ENCODE results near the gene CNTNAP4. TPM values are rescaled to one million over a fixed set of nuclear protein-coding genes. Genes with fewer than 3 reads are reported as not detected.

The CNTNAP4 gene
- total RNA-seq, 1 experiment from 2014 or later: not detected

GRCh38 chr16:76502555-76502954 is 225.4 kb downstream of the CNTNAP4 start:
- no peaks in the 10 kb centered on the region for H3K9me2 ChIP-seq (ENCODE audit: insufficient read depth)
- H3K79me2 ChIP-seq (ENCODE audit: insufficient read depth, low read length): no peaks in the 10 kb centered on the region
- RAD21 ChIA-PET (ENCODE audit: low non-redundant PET in 1 of 2, low total read pairs in 2 of 2, uncharacterized antibody in 2 of 2, unreplicated experiment in 2 of 2): no interaction called here
- no peak overlapping the region for H3K4me2 ChIP-seq (ENCODE audit: low read length)
- BruUV-seq (replicated peaks): no TSS peak
- DNase-seq (ENCODE audit: low read depth, low spot score) (no peak), ATAC-seq (no peak)
- no peaks in the 10 kb centered on the region for H3K36me3 ChIP-seq (ENCODE audit: control insufficient read depth in 1 of 2, insufficient read depth in 2 of 2, low read length in 2 of 2)
- no peak overlapping the region for H3K4me3 ChIP-seq (replicated peaks in 1 of 2; ENCODE audit: low read depth in 1 of 2, low read length in 2 of 2)
- TF ChIP-seq ELF1 (IDR thresholded peaks at IDR 0.05; ENCODE audit: borderline replicate concordance, low read depth): no peak
- no peak for TF ChIP-seq ZBTB33 (IDR thresholded peaks at IDR 0.05; ENCODE audit: extremely low read depth, insufficient replicate concordance, low read length)
- no peak for TF ChIP-seq POLR2AphosphoS5 (IDR thresholded peaks at IDR 0.05; ENCODE audit: low read depth, low read length)
- TF ChIP-seq EZH2 (IDR thresholded peaks at IDR 0.05): no peak
- TF ChIP-seq ZFX (IDR thresholded peaks at IDR 0.05): no peak
- H3K9ac ChIP-seq (ENCODE audit: low read length): no peak overlapping the region
- CTCF ChIA-PET: no interaction called here
- no peaks in the 10 kb centered on the region for H4K20me1 ChIP-seq (ENCODE audit: insufficient read depth)
- no peaks in the 10 kb centered on the region for H3K4me1 ChIP-seq (ENCODE audit: control insufficient read depth in 1 of 2, insufficient read depth in 2 of 2, low read length in 2 of 2)
- no peaks in the 10 kb centered on the region for H3K9me3 ChIP-seq (ENCODE audit: control insufficient read depth in 1 of 2, insufficient read depth in 1 of 2, low read depth in 1 of 2, low read length in 2 of 2)
- intact Hi-C loops (cut with micrococcal nuclease): no loop called here
- H2AFZ ChIP-seq (ENCODE audit: low read depth, low read length, poor library complexity, severe bottlenecking): no peak overlapping the region
- H3K27ac ChIP-seq (ENCODE audit: low read depth, low read length): no peak overlapping the region
- H3K27me3 ChIP-seq (ENCODE audit: insufficient read depth, low read length): no peaks in the 10 kb centered on the region
- POLR2A ChIA-PET: no interaction called here

GRCh38 chr16:76503091-76503490 is 225.9 kb downstream of the CNTNAP4 start:
- H3K4me1 ChIP-seq (ENCODE audit: control insufficient read depth in 1 of 2, insufficient read depth in 2 of 2, low read length in 2 of 2): no peaks in the 10 kb centered on the region
- DNase-seq (ENCODE audit: low read depth, low spot score): no peak
- H4K20me1 ChIP-seq (ENCODE audit: insufficient read depth): no peaks in the 10 kb centered on the region
- no peak overlapping the region for H2AFZ ChIP-seq (ENCODE audit: low read depth, low read length, poor library complexity, severe bottlenecking)
- TF ChIP-seq POLR2A (IDR thresholded peaks at IDR 0.05; ENCODE audit: borderline replicate concordance, extremely low read depth, insufficient read depth, insufficient read length) (no peak), EGR1 (IDR thresholded peaks at IDR 0.05; ENCODE audit: low read depth) (no peak), SIN3A (IDR thresholded peaks at IDR 0.05; ENCODE audit: low read depth) (no peak)
- TF ChIP-seq, protein P1, sequence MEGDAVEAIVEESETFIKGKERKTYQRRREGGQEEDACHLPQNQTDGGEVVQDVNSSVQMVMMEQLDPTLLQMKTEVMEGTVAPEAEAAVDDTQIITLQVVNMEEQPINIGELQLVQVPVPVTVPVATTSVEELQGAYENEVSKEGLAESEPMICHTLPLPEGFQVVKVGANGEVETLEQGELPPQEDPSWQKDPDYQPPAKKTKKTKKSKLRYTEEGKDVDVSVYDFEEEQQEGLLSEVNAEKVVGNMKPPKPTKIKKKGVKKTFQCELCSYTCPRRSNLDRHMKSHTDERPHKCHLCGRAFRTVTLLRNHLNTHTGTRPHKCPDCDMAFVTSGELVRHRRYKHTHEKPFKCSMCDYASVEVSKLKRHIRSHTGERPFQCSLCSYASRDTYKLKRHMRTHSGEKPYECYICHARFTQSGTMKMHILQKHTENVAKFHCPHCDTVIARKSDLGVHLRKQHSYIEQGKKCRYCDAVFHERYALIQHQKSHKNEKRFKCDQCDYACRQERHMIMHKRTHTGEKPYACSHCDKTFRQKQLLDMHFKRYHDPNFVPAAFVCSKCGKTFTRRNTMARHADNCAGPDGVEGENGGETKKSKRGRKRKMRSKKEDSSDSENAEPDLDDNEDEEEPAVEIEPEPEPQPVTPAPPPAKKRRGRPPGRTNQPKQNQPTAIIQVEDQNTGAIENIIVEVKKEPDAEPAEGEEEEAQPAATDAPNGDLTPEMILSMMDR (IDR thresholded peaks at IDR 0.05 in 2 of 3, conservative IDR thresholded peaks at IDR 0.05 in 1 of 3; ENCODE audit: borderline replicate concordance in 1 of 3, insufficient read depth in 1 of 3, low read depth in 2 of 3, low read length in 2 of 3): no peak
- BruUV-seq (replicated peaks): no TSS peak
- H3K36me3 ChIP-seq (ENCODE audit: control insufficient read depth in 1 of 2, insufficient read depth in 2 of 2, low read length in 2 of 2): no peaks in the 10 kb centered on the region
- no peak for ATAC-seq
- no peaks in the 10 kb centered on the region for H3K9me2 ChIP-seq (ENCODE audit: insufficient read depth)
- no peaks in the 10 kb centered on the region for H3K27me3 ChIP-seq (ENCODE audit: insufficient read depth, low read length)
- POLR2A ChIA-PET: no interaction called here
- CTCF ChIA-PET: no interaction called here
- RAD21 ChIA-PET (ENCODE audit: low non-redundant PET in 1 of 2, low total read pairs in 2 of 2, uncharacterized antibody in 2 of 2, unreplicated experiment in 2 of 2): no interaction called here
- no peak overlapping the region for H3K27ac ChIP-seq (ENCODE audit: low read depth, low read length)
- no peaks in the 10 kb centered on the region for H3K79me2 ChIP-seq (ENCODE audit: insufficient read depth, low read length)
- intact Hi-C loops (cut with micrococcal nuclease): no loop called here
- H3K4me3 ChIP-seq (replicated peaks in 1 of 2; ENCODE audit: low read depth in 1 of 2, low read length in 2 of 2): no peak overlapping the region
- H3K9me3 ChIP-seq (ENCODE audit: control insufficient read depth in 1 of 2, insufficient read depth in 1 of 2, low read depth in 1 of 2, low read length in 2 of 2): no peaks in the 10 kb centered on the region
- H3K4me2 ChIP-seq (ENCODE audit: low read length): no peak overlapping the region
- H3K9ac ChIP-seq (ENCODE audit: low read length): no peak overlapping the region

All from HCT116 (cell line).